ENCODE data around the gene SHF.
"Not testable (repeated sequence)": the region's sequence is repeated elsewhere in the genome, so short reads cannot be mapped to it uniquely, and the experiment has no call there.

Gene SHF

GRCh38 chr15:45148076-45149059, 39.4 kb downstream of the SHF start:
- no peak for DNase-seq (ENCODE audit: low read depth in 2 of 3, low spot score in 1 of 3)

GRCh38 chr15:45147606-45148005, 40.2 kb downstream of the SHF start:
- no peak for DNase-seq (ENCODE audit: low read depth in 2 of 3, low spot score in 1 of 3)

GRCh38 chr15:45146405-45146804, 41.4 kb downstream of the SHF start:
- DNase-seq (ENCODE audit: low read depth in 2 of 3, low spot score in 1 of 3), result no peak

- DNase-seq (ENCODE audit: low read depth in 2 of 3, low spot score in 1 of 3), result no peak
Observed at GRCh38 chr15:45144775-45145174, 43.0 kb downstream of the SHF start.

GRCh38 chr15:45143946-45144345, 43.8 kb downstream of the SHF start:
- no peak for DNase-seq (ENCODE audit: low read depth in 2 of 3, low spot score in 1 of 3)

GRCh38 chr15:45143056-45143455, 44.7 kb downstream of the SHF start:
- no peak for DNase-seq (ENCODE audit: low read depth in 2 of 3, low spot score in 1 of 3)

GRCh38 chr15:45141386-45141785, 46.4 kb downstream of the SHF start:
- DNase-seq (ENCODE audit: low read depth in 2 of 3, low spot score in 1 of 3), result no peak

GRCh38 chr15:45140557-45141250, 47.1 kb downstream of the SHF start:
- no peak for DNase-seq (ENCODE audit: low read depth in 2 of 3, low spot score in 1 of 3)

GRCh38 chr15:45139770-45140169, 48.0 kb downstream of the SHF start:
- DNase-seq (ENCODE audit: low read depth in 2 of 3, low spot score in 1 of 3), result no peak

- DNase-seq (ENCODE audit: low read depth in 2 of 3, low spot score in 1 of 3), result no peak
Observed at GRCh38 chr15:45138814-45139765, 48.7 kb downstream of the SHF start.

- DNase-seq (ENCODE audit: low read depth in 2 of 3, low spot score in 1 of 3), result no peak
Observed at GRCh38 chr15:45137703-45138102, 50.1 kb downstream of the SHF start.

- no peak for DNase-seq (ENCODE audit: low read depth in 2 of 3, low spot score in 1 of 3)
Observed at GRCh38 chr15:45136378-45136764, 51.4 kb downstream of the SHF start.

GRCh38 chr15:45135705-45136377, 51.9 kb downstream of the SHF start:
- DNase-seq (ENCODE audit: low read depth in 2 of 3, low spot score in 1 of 3), result not testable (repeated sequence)

GRCh38 chr15:45134682-45135604, 52.8 kb downstream of the SHF start:
- DNase-seq (ENCODE audit: low read depth in 2 of 3, low spot score in 1 of 3), result no peak

- DNase-seq (ENCODE audit: low read depth in 2 of 3, low spot score in 1 of 3), result no peak
Observed at GRCh38 chr15:45134046-45134445, 53.7 kb downstream of the SHF start.

GRCh38 chr15:45133561-45133920, 54.2 kb downstream of the SHF start:
- no peak for DNase-seq (ENCODE audit: low read depth in 2 of 3, low spot score in 1 of 3)

GRCh38 chr15:45132844-45133560, 54.8 kb downstream of the SHF start:
- DNase-seq (ENCODE audit: low read depth in 2 of 3, low spot score in 1 of 3), result no peak

- no peak for DNase-seq (ENCODE audit: low read depth in 2 of 3, low spot score in 1 of 3)
Observed at GRCh38 chr15:45131510-45131909, 56.3 kb downstream of the SHF start.

Measured in stimulated activated CD4-positive, alpha-beta T cell treated with anti-CD3 and anti-CD28 coated beads, Interleukin-12 subunit alpha, Interleukin-12 subunit beta, amount 100 ng/mL, for 48 hours (primary cell).